ENCODE results near the gene KIF1C.
"Not testable (repeated sequence)": the region's sequence is repeated elsewhere in the genome, so short reads cannot be mapped to it uniquely, and the experiment has no call there.

The KIF1C gene

GRCh38 chr17:5027299-5027698 is 29.5 kb downstream of the KIF1C start:
- TF ChIP-seq CTCF (conservative IDR thresholded peaks at IDR 0.05): no peak

GRCh38 chr17:5027916-5028315 is 30.2 kb downstream of the KIF1C start:
- TF ChIP-seq ZFX (IDR thresholded peaks at IDR 0.05) (no peak), CTCF (conservative IDR thresholded peaks at IDR 0.05) (no peak)
- H3K27ac ChIP-seq: no peak overlapping the region

More at GRCh38 chr17:5027299-5027698, 29.5 kb downstream of the KIF1C start:
- H3K27ac ChIP-seq: no peak overlapping the region

- not testable (repeated sequence) for H3K27ac ChIP-seq
Observed at GRCh38 chr17:5030168-5030567, 32.4 kb downstream of the KIF1C start.

GRCh38 chr17:5031365-5032082 is 33.8 kb downstream of the KIF1C start:
- peak overlapping the region; percentile 15 for H3K27ac ChIP-seq
- TF ChIP-seq CTCF (conservative IDR thresholded peaks at IDR 0.05) (peak; percentile 80), ZFX (IDR thresholded peaks at IDR 0.05) (no peak)

GRCh38 chr17:5032865-5033264 is 35.1 kb downstream of the KIF1C start:
- TF ChIP-seq ZFX (IDR thresholded peaks at IDR 0.05) (no peak), CTCF (conservative IDR thresholded peaks at IDR 0.05) (no peak)

GRCh38 chr17:5033352-5034015 is 35.7 kb downstream of the KIF1C start:
- H3K27ac ChIP-seq: no peak overlapping the region
- TF ChIP-seq ZFX (IDR thresholded peaks at IDR 0.05) (no peak), CTCF (conservative IDR thresholded peaks at IDR 0.05) (no peak)

More at GRCh38 chr17:5032865-5033264, 35.1 kb downstream of the KIF1C start:
- H3K27ac ChIP-seq: no peak overlapping the region

- no peak for TF ChIP-seq ZFX (IDR thresholded peaks at IDR 0.05)
- TF ChIP-seq CTCF (conservative IDR thresholded peaks at IDR 0.05): no peak
Observed at GRCh38 chr17:5034063-5034462, 36.3 kb downstream of the KIF1C start.

More at GRCh38 chr17:5034063-5034462, 36.3 kb downstream of the KIF1C start:
- no peak overlapping the region for H3K27ac ChIP-seq

Measured in C4-2B (cell line).